Left ventricle myocardium inferior (tissue), 1 donor: ENCODE measurements around the gene GCK. TPM values are rescaled to one million over a fixed set of nuclear protein-coding genes. Genes with fewer than 3 reads are reported as not detected.
"Not testable (repeated sequence)": the region's sequence is repeated elsewhere in the genome, so short reads cannot be mapped to it uniquely, and the experiment has no call there.

ENCODE experiments used
- DNase-seq: peaks from one replicate; pipeline ENCODE4 v3.0.0-alpha.2; 2020
- H3K27ac ChIP-seq: fragments of 200-600 bp; replicated peaks from 2 replicates; pipeline ENCODE4 v1.8.0; 2021
- H3K27me3 ChIP-seq: fragments of 200-600 bp; 2 replicates; pipeline ENCODE4 v1.8.0; 2021; ENCODE audit warnings: low read depth
- H3K36me3 ChIP-seq: fragments of 200-600 bp; 2 replicates; pipeline ENCODE4 v1.8.0; 2021
- H3K4me1 ChIP-seq: fragments of 200-600 bp; 2 replicates; pipeline ENCODE4 v1.8.0; 2021
- H3K4me3 ChIP-seq: fragments of 200-600 bp; 2 replicates; pipeline ENCODE4 v1.8.0; 2021; ENCODE audit warnings: mild to moderate bottlenecking, moderate library complexity
- H3K9me3 ChIP-seq: fragments of 200-600 bp; replicated peaks from 2 replicates; pipeline ENCODE4 v1.8.0; 2021
- intact Hi-C: fragments of 100-400 bp; cut with micrococcal nuclease; formaldehyde crosslinking; loops from one replicate; pipeline ENCODE4 v1.11.0; 2022
- total RNA-seq: library from RNA; stranded (reverse); fragmentation: NEBNext Ultra II Directional; extraction: Animal tissue kit (Norgen Biotek cat#: 25700); gene quantifications from one replicate; pipeline ENCODE4 v1.2.1, GENCODE V29; 2021
- TF ChIP-seq, protein P1 (sequence below): fragments of 200-600 bp; IDR thresholded peaks from 2 replicates; pipeline ENCODE4 v1.8.0; 2021; ENCODE audit warnings: antibody characterized with exemption, mild to moderate bottlenecking, borderline replicate concordance
- donor health status: DM: no; HTN: yes; CAD: no; lungs with severe emphysema.

GCK gene
- total RNA-seq, 1 donor from 2014 or later, result 0.49 TPM

GRCh38 chr7:44210107-44210506, 20.9 kb upstream of the GCK start:
- Histone ChIP-seq H3K4me3 (no peak overlapping the region), H3K9me3 (no peaks in the 10 kb centered on the region), H3K36me3 (peaks cover 84% of the 10 kb centered on the region), H3K27me3 (no peaks in the 10 kb centered on the region), H3K4me1 (no peaks in the 10 kb centered on the region), H3K27ac (no peak overlapping the region)
- intact Hi-C loops, result no loop called here
- TF ChIP-seq, protein P1, sequence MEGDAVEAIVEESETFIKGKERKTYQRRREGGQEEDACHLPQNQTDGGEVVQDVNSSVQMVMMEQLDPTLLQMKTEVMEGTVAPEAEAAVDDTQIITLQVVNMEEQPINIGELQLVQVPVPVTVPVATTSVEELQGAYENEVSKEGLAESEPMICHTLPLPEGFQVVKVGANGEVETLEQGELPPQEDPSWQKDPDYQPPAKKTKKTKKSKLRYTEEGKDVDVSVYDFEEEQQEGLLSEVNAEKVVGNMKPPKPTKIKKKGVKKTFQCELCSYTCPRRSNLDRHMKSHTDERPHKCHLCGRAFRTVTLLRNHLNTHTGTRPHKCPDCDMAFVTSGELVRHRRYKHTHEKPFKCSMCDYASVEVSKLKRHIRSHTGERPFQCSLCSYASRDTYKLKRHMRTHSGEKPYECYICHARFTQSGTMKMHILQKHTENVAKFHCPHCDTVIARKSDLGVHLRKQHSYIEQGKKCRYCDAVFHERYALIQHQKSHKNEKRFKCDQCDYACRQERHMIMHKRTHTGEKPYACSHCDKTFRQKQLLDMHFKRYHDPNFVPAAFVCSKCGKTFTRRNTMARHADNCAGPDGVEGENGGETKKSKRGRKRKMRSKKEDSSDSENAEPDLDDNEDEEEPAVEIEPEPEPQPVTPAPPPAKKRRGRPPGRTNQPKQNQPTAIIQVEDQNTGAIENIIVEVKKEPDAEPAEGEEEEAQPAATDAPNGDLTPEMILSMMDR, result no peak
- no peak for DNase-seq

- TF ChIP-seq, protein P1, result no peak
- no peak overlapping the region for H3K4me3 ChIP-seq
- H3K27me3 ChIP-seq, result no peaks in the 10 kb centered on the region
- H3K9me3 ChIP-seq, result no peaks in the 10 kb centered on the region
- no peak for DNase-seq
- peaks cover 14% of the 10 kb centered on the region for H3K4me1 ChIP-seq
- intact Hi-C loops, result no loop called here
- peaks cover 88% of the 10 kb centered on the region for H3K36me3 ChIP-seq
- no peak overlapping the region for H3K27ac ChIP-seq
These were observed 18.8 kb upstream of the GCK start for GRCh38 chr7:44208085-44208484.

DNA sequence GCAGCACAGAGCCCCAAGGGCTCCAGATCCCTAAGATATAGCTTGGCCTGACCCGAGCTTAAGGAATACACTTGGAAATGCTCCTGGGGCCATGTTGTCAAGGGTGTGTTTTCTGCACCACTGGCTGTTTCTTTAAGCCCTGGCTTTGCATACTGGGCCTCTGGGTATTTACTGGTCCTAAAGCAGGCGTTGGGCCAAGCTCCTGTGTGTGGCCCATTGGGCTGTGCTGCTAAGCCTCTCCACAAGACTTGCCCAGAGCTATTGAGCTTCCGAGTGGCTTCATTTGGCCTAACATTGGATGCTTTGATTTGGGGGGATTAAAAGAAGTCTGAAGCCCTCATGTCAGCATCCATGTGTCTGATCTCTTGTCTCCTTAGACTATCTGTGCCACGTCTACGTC, 16.8 kb upstream of the GCK start:
- intact Hi-C loops, result no loop called here
- Histone ChIP-seq H3K27ac (no peak overlapping the region), H3K36me3 (peaks cover 67% of the 10 kb centered on the region), H3K27me3 (no peaks in the 10 kb centered on the region), H3K9me3 (no peaks in the 10 kb centered on the region), H3K4me3 (no peak overlapping the region), H3K4me1 (peaks cover 31% of the 10 kb centered on the region)
- DNase-seq, result no peak
- TF ChIP-seq, protein P1, result no peak

- DNase-seq, result no peak
- intact Hi-C loops, result no loop called here
- H3K27ac ChIP-seq, result no peak overlapping the region
- H3K4me3 ChIP-seq, result peak overlapping the region; percentile 84
- H3K27me3 ChIP-seq, result peaks cover 12% of the 10 kb centered on the region
- H3K36me3 ChIP-seq, result peaks cover 25% of the 10 kb centered on the region
- TF ChIP-seq, protein P1, result no peak
- peaks cover 31% of the 10 kb centered on the region for H3K4me1 ChIP-seq
- no peaks in the 10 kb centered on the region for H3K9me3 ChIP-seq
These were observed 12.6 kb upstream of the GCK start for GRCh38 chr7:44201813-44202212.

DNA sequence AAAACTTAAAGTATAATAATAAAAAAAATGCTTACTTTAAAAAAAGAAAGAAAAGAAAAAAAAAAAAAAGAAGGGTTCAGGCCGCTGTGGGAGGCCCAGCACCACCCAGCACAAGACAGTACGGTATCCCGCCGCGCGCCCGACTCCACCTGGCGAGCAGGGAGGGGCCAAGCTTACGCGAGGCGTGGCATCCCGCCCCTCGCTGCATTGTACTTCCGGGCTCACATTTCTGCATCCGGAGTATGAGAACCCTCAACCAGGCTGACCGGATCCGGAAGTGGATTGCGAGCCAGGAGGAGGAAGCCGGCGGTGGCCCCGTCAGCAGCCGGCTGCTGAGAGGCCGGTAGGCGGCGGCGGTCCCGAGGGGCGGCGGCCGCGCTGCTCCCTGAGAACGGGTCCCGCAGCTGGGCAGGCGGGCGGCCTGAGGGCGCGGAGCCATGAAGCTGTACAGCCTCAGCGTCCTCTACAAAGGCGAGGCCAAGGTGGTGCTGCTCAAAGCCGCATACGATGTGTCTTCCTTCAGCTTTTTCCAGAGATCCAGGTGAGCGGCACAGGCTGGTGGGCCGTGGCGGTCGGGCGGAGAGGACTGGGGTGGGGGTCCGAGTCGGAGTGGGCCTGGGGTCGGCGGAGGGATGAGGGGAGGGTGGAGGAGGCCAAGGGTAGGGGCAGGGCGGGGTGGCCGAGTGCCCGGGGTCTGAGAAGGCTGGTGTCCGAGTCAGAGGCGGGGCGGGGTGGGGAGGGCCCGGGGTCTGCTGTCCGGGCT, 11.6 kb upstream of the GCK start, which contains the start of gene YKT6:
Gene YKT6 (plus strand): TSS at position 280 of the 763 bp plus-strand sequence. CDS start 158 bp downstream, at position 438.
- Histone ChIP-seq H3K4me1 (peaks cover 35% of the 10 kb centered on the region), H3K36me3 (peaks cover 16% of the 10 kb centered on the region), H3K27me3 (peaks cover 12% of the 10 kb centered on the region), H3K27ac (peak within 1 kb of the TSS; percentile 83), H3K9me3 (no peaks in the 10 kb centered on the region), H3K4me3 (peak within 1 kb of the TSS; percentile 84)
- intact Hi-C loops, result no loop called here
- TF ChIP-seq, protein P1, result peak; percentile 74
- peak; percentile 93 for DNase-seq

GRCh38 chr7:44200163-44200562, 10.9 kb upstream of the GCK start:
- H3K27ac ChIP-seq, intact Hi-C loops, H3K9me3 ChIP-seq, DNase-seq, H3K36me3 ChIP-seq: not testable (repeated sequence)
- peaks cover 37% of the 10 kb centered on the region for H3K4me1 ChIP-seq
- peak overlapping the region; percentile 84 for H3K4me3 ChIP-seq
- peaks cover 12% of the 10 kb centered on the region for H3K27me3 ChIP-seq
